ENCODE measurements around the gene CMTM8. TPM values are rescaled to one million over a fixed set of nuclear protein-coding genes. Genes with fewer than 3 reads are reported as not detected.
"Not testable (repeated sequence)": the region's sequence is repeated elsewhere in the genome, so short reads cannot be mapped to it uniquely, and the experiment has no call there.

The CMTM8 gene
- total RNA-seq, 1 donor from 2014 or later: 4.8 TPM

DNA sequence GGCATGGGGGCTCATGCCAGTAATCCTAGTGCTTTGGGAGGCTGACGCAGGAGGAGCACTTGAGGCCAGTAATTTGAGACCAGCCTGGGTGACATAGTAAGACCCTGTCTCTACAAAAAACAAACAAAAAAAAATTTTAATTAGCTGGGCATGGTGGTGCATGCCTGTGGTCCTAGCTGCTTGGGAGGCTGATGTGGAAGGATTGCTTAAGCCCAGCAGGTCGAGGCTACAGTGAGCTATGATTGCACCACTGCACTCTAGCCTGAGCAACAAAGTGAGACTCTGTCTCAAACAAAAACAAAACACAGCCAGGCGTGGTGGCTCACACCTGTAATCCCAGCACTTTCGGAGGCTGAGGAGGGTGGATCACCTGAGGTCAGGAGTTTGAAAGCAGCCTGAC is 9.7 kb upstream of the CMTM8 start:
- not testable (repeated sequence) for DNase-seq (ENCODE audit: low read depth)

DNA sequence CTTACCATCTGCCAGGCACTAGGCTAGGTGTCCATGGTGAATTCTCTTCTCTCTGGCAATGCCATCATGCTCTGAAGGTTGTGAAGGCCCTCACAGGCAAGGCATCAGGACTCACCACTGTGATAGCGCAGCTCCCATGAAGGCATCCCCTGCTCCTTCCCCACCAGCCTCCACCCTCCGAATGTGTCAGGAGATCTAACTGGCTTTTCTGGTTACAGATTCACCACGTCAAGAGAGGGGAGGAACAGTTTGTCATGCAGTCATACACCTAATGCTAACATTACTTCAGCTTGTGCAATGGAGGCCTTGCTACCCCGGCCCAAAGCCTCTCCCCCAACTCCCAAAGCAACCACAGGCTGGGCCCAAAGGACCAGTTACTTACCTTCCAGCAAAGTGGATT is 8.9 kb upstream of the CMTM8 start:
- no peak for DNase-seq (ENCODE audit: low read depth)

DNA sequence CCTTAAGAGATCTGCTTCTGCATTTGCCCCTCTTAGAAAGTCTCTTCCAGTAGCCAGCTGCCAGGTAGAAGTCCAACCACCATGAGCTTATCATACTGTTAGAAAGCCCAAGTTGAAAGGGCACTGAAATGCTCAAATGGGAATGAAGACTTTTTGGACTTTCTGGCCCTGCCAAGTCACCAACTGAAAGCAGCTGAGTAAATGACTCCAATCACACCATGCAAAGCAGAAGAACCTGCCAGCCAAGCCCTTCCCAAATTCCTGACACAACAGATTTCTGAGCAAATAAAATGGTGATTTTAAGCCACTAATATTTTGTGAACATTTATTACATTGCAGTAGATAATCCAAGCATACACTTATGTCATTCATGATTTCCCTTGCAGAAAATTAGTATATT is 2.1 kb upstream of the CMTM8 start:
- DNase-seq (ENCODE audit: low read depth): no peak

DNA sequence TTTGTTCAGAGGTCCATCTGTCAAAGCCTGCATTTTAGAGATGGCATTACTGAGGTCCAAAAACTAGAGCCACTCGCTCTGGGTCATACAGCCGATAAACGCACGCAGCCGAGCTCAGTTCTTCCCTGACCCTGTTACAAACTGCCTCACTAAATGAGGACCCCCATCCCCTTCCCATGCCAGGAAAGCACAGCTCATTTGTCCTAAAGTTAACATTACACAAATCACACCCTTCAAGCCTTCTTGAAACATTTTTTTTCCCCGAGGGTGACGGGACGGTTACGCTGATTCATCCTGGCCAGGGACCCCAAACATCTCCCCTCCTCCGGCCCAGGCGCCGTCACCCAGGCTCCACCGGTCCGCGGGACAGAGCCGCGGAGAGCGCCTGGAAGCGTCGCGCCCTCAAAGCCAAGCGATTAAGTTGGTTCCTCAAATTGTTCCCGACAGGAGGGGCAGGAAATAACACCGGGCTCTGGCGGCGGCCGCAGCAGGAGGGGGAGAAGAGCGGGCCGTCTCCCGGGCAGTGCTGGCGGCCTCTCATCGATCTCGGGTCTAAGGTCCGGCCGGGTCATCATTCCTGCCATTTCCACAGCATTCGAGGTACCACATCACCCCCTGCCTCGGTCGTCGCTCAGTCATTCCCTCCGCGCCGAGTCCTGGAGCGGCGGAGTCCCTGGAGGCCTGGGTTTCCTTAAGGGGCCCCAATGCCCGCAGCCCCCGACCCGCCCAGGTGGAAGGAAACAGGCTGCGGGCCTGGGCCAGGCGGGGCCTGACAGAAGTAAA is 619 bp upstream of the CMTM8 start:
- no peak for DNase-seq (ENCODE audit: low read depth)

DNA sequence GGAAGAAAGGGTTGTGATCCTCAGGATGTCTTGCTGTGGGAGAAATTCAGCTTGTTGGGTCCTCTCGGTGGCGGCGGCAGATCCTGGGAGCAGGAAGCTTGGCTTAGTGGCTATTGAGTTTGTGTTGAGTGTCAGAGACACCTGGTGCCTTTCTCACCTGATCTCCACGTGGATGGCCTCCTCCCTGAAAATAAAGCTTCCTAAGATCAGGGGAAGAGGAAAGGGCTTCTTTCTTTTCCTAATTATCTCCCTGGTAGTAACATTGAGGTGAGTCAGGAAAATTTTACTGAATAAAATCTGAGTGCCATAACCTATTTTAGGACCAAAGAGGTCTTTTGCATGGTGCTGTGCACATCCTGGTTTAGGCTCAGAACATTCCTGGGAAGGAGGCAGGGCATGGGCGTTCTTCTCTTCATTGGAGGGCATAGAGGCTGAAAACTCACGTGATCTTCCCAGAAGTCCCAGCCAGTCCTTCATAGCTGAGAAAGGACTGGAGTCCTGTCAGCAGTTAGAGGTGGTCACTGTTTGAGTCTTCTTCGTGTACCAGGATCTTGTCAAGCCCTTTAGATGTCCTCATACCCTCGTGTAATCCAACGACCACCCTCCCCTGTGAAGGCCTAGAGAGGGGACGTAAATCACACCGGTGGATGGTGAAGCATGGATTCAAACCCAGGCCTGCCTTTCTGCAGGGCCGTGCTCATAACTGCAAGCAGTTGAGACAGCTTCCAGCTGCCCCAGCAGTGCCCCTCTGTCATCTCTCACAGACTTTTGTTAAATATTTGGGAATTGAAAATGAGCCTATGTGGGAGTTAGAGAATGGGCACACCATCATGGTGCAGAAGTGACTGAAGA is 1.1 kb downstream of the CMTM8 start:
- no peak for DNase-seq (ENCODE audit: low read depth)

DNA sequence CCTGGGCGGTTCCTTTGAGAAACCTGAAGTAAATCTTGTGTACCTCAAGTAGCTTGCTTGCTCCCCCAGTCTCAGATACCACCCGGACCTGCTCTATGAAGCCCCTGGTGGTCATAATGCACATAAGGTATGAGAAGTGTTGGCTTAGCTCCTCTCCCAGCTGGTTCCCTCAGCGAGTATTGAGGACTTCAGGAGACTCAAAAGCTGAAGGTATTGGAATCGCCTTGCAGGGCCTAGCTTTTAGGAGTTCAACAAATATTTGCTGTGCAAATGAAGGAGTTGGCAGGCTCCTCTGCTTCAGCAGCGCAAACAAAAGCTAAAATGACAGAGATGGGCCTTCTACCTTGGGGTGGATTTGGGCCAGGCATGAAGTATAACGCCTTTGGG is 1.7 kb downstream of the CMTM8 start:
- DNase-seq (ENCODE audit: low read depth): peak; percentile 25

DNA sequence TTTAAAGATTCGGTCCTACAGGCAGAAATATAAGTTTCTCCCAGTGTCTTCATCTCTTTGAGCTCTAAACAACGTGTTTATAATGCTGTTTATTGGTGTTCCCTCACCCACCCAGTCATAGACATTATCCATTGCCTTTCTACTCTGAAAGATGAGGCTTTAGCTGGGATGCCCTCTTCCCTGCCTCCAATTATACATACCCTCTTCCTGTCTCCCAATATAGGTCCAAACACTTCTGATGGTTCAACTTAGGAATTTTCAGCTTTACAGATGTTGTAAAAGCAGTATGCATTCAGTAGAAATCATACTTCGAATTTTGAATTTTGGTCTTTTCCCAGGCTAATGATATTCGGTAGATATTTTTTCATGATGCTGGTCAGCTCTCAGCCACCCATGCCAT is 2.6 kb downstream of the CMTM8 start:
- DNase-seq (ENCODE audit: low read depth): no peak

DNA sequence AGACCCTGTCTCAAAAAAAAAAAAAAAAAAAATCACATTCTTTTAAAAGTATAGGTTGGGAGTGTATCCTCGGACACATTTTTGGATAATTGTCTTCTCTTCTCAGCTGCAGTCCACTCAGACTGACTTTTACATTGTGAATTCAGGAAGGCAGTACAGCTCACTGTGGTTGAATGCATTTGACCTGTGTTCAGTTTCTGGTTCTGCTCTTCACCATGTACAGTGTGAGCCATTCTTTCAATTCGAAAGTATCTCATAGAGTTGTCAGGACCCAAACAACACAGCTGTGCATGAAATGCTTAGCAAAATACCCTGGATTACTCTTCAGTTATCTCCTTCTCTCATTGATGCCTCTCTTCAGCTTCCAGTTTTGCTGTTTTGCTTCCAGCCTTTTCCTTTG is 5.0 kb downstream of the CMTM8 start:
- DNase-seq (ENCODE audit: low read depth): no peak

DNA sequence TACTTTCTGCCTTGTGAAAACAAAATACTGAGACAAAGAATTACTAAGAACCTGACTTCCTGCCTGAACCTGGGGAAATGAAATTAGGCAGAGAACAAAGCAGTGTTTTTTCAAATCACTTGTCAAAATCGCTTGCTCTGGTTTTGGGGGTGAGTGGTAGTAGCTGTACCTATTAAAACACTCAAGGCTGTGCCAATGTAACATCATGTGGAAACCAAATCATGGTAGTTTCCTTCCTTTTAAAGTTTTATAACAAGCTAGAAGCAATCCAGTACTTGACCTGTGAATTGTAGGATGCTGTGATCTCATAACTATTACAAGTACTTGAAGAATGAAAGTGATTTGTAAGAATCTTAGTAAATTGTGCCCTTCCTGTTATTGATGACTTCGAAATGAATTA is 6.7 kb downstream of the CMTM8 start:
- DNase-seq (ENCODE audit: low read depth): no peak

DNA sequence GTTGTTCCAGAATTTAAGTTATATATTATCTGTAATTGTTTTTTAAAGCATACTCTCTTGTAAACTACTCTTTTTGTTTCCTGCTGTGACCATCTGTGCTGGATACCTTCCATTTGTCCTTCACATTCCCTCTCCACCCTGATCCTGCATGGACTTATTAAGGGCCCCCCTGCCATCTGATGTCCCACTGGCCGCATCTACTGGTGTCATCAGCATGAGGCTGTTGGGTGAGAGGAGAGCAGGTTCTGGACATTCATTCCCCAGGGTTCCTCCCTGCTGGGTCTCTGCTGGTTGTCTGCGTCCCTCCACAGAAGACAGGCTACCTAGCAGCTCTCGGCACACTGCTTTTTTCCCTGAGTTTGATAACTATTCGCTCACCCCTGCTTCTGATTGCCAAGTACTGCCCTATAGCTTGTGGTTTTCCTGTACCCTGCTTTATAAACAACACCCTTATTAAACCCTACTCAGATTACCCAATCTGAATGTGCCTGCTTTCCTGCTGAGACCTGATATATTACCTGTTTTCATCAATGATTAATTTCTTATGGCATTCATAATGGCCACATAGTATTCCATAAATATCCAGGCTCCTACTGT is 7.7 kb downstream of the CMTM8 start:
- DNase-seq (ENCODE audit: low read depth): no peak

DNA sequence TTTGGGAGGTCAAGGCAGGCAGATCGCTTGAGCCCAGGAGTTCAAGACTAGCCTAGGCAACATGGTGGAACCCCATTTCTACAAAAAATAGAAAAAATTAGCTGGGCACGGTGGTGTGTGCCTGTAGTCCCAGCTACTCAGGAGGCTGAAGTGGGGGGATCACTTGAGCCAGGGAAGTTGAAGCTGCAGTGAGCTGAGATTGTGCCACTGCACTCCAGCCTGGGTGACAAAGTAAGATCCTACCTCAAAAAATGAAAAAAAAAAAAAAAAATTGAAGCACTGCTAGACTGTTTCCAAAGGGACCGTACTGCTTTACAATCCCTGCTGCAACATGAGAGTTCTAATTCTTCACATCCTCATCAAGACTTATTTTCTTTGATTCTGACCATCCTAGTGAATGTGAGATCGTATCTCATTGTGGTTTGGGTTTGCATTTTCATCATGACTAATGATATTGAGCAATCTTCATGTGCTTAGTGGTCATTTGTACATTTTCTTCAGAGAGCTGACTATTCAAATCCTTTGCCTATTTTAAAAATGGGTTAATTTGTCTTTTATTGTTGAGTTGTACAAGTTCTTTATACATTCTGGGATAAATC is 10.8 kb downstream of the CMTM8 start:
- peak; percentile 74 for DNase-seq (ENCODE audit: low read depth)

DNA sequence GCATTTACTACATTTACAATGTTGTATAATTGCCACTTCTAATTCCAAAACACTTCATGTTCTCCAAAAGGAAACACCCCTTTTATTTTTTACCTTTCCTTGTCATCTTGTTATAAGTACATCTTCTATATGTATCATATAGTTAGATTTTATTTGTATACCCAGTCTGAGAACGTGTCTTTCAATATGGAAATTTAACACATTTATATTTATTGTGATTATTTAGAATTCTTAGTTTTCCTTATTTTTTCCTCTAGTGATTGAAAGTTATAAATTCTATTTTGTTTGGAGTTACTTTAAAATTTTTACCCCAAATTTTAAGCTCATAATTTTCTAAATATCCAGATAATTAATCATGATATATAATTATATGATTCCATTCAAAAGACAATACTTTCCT is 15.8 kb downstream of the CMTM8 start:
- no peak for DNase-seq (ENCODE audit: low read depth)

DNA sequence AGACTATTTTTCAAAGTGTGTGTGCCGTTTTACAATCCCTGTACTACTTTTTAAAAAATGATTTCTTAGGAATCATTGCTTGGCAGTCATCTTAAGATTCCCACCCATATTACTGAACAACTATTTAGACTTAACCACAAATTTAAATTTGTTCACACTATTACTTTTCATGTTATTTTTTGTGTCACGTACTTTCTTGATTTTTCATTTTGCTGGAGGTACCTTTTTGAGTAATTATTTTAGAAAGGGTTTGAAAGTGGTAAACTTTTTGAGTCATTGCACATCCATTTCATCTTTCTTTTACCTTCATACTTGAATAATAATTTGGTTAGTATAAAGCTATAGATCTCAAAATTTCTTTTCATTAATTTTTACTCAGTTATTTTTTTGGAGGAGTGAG is 16.9 kb downstream of the CMTM8 start:
- DNase-seq (ENCODE audit: low read depth): no peak

DNA sequence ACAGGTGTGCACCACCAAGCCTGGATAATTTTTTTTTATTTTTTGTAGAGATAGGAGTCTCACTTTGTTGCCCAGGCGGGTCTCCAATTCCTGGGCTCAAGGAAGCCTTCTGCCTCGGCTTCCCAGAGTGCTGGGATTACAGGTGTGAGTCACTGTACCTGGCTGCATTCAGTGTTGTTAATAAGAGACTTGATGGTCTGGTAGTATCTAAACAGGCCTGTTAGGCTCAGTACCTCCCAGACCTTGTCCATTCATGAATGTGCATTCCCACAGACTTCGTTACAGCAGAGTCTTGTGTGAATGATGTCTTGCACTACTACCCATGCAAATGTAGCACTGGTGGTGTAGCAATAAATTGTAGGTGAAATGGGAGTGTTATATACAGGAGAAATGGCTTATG is 17.7 kb downstream of the CMTM8 start:
- no peak for DNase-seq (ENCODE audit: low read depth)

DNA sequence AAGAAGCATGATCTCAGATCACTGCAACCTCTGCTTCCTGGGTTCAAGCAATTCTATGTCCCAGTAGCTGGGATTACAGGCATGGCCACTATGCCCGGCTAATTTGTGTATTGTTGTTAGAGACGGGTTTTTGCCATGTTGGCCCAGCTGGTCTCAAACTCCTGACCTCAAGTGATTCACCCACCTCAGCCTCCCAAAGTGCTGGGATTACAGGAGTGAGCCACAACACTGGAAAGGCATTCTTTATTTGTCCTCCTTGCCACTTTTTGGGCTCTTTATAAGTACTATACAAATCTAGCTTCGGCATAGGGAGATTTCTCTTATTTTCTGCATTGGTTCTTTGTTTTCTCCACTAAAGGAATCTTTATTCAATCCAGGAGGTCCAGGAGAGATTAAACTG is 18.6 kb downstream of the CMTM8 start:
- peak; percentile 24 for DNase-seq (ENCODE audit: low read depth)

DNA sequence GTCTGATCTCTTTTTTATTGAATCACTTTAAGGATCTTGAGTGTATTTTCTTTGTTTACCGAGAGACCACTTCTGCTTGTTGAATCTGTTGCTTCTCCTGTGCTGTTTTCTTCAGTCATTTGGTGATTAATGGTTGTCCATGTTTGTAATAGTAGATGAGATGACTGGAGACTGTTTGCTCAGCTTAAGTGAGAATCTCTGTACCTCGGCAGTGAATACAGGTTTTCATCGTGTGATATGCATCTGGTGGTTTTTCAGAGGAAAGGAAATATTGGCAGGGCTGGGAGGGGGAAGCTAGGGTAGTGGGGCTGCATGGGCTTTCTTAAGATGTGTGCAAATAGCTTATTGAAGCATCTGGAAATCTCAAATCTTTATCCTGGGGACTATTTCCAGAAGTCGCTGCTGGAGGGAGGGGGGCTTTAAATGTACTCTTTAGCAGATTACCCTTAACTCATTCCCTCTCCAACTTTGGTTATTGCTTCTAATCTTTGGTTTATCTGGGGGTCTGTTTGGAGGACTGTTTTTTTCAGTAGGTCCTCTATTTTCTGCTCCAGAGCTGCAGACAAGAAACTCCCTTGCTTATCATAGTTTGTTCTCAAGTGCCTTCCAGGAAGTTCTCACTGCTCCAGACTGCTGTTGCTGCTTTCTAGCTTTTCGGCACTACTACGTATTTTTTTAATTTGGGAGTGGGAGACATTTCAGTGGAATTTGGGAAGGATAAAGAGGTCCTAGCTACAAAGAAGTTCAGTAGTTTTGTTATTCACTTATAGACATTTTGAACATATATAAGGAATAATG is 19.4 kb downstream of the CMTM8 start:
- no peak for DNase-seq (ENCODE audit: low read depth)

DNA sequence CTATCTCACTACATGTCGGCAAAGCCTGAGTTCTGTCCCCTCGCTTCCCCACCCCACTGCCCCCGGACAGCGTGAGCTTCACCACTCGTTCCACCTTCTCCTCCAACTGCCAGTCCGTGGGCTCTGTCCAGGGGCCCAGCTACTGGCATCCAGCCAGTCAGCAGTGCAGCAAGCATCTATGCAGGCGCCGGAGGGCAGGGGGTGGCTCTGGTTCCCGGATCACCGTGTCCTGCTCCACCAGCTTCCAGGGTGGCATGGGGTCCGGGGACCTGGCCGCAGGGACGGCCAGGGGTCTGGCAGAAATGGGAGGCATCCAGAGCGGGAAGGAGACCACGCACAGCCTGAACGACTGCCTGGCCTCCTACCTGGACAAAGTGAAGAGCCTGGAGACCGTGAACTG is 20.4 kb downstream of the CMTM8 start:
- no peak for DNase-seq (ENCODE audit: low read depth)

DNA sequence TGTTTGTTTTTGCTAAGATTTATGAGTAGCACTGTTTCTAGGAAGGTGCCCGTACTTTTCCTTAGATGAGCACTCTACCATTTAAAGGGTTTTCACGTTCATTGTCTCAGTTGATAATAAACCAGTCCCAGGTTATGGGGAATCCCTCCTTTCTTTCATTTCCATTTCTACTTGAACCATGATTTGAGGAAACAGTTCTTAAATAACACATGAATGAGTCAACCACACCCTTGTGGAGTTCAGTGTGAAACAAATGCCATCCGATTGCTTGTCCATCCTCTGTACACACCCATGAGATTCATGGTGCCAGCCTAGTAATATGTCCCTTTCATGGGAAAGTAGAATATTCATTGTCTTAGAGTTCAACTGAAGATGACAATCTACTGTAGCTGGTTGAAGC is 23.1 kb downstream of the CMTM8 start:
- DNase-seq (ENCODE audit: low read depth): no peak

DNA sequence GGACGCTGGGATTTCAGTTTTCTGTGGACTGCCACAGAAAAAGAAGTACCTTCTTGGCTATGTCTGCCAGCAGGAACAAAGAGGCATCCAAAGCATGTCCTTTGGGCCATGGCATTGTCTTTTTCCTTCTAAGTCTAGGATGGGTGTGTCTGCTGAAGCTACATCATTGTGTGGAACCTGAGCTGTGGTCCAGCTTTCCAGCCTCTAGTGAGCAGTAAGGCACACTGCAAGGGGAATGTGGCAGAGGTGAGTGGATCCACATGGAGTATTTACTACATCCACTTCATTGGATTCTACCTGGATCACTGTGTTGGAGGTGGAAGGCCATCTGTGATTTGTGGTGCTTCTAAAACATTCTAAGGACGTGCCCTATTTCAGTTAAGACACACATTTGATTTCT is 23.7 kb downstream of the CMTM8 start:
- no peak for DNase-seq (ENCODE audit: low read depth)

DNA sequence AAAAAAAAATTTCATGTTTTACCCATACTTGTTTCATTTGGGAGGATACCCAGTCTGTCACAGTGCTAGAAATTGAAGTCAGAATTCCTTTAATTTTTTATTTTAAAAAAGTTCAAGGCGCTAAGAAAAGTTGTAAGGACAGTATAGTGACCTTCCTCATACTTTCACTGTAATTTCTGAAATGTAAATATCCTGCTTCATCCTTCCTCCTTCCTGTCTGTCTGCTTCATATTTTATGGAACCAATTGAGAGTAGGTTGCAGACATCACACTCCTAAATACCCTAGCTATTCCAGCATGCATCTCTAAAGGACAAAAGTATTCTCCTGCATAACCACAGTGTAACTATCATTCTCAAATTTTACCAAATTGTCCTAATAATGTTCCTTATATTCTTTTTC is 35.8 kb downstream of the CMTM8 start:
- no peak for DNase-seq (ENCODE audit: low read depth)

DNA sequence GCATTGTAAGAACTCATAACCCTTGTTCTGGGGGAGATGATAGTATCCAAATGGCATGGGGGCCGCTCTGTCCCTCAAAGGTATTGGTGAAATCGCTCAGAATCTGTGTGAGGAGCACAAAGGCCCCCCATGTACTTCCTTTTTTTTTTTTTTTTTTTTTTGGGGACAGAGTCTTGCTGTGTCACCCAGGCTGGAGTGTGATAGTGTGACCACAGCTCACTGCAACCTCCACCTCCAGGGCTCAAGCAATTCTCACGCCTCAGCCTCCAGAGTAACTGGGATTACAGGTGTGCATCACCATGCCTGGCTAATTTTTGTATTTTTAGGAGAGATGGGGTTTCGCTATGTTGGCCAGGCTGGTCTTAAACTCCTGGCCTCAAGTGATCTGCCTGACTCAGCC is 37.0 kb downstream of the CMTM8 start:
- DNase-seq (ENCODE audit: low read depth): no peak

All from myocyte (in vitro differentiated cells).